Measurements from ENCODE around the gene DNASE1L3. TPM values are rescaled to one million over a fixed set of nuclear protein-coding genes. Genes with fewer than 3 reads are reported as not detected.

The DNASE1L3 gene
- 0.27 TPM in 1 of 2 replicates, not detected in the other for total RNA-seq (2022)
- percentile 20 among the genes with signal in this experiment for Bru-seq, nascent RNA
- BruChase-seq, experiment 1, labeled RNA remaining after a 2-hour chase, result percentile 4 among the genes with signal in this experiment
- BruChase-seq, experiment 2, labeled RNA remaining after a 6-hour chase, result percentile 17 among the genes with signal in this experiment
- long read RNA-seq, partial matches to known transcripts, result 1 of 1 reads
- long read RNA-seq, other reads (novel, unspliced or antisense), result 0 of 1 reads

- ChIA-PET CTCF (no interaction called here), POLR2A (no interaction called here)
- no peak within 1 kb of the TSS for H3K27ac Mint-ChIP-seq (ENCODE audit: unreplicated experiment)
- no peak for DNase-seq
- no peaks in the 10 kb centered on the region for H3K9me3 Mint-ChIP-seq (ENCODE audit: unreplicated experiment)
- H3K36me3 Mint-ChIP-seq (ENCODE audit: insufficient read depth, unreplicated experiment), result no peaks in the 10 kb centered on the region
- Histone ChIP-seq H3K4me3 (ENCODE audit: low read depth, low read length) (no peak within 1 kb of the TSS), H3K4me1 (peaks cover 11% of the 10 kb centered on the region), H3K27me3 (replicated peaks; ENCODE audit: control insufficient read depth, insufficient read depth, low read length) (no peaks in the 10 kb centered on the region), H3K9me3 (no peaks in the 10 kb centered on the region), H3K36me3 (ENCODE audit: control insufficient read depth, insufficient read depth, low read length) (no peaks in the 10 kb centered on the region)
- BruUV-seq (replicated peaks), result no TSS peak
- intact Hi-C loops (cut with micrococcal nuclease; ENCODE audit: unreplicated experiment), result no loop called here
- no peak for TF ChIP-seq CTCF (IDR thresholded peaks at IDR 0.05; ENCODE audit: insufficient read depth in 1 of 2, low read depth in 1 of 2, low read length in 1 of 2, severe bottlenecking in 1 of 2, unreplicated experiment in 1 of 2)
- H3K4me1 Mint-ChIP-seq (ENCODE audit: low read depth, unreplicated experiment), result peaks cover 23% of the 10 kb centered on the region
- H3K27me3 Mint-ChIP-seq (ENCODE audit: insufficient read depth, unreplicated experiment), result no peaks in the 10 kb centered on the region
- H3K4me3 Mint-ChIP-seq (ENCODE audit: unreplicated experiment), result no peak within 1 kb of the TSS
Observed at GRCh38 chr3:58210761-58211460, at the start of gene DNASE1L3. Gene DNASE1L3, minus strand, starts transcription at chr3:58210972. Its CDS starts 66 bp downstream, at chr3:58210906.

GRCh38 chr3:58260261-58260731 lies 49.5 kb upstream of the DNASE1L3 start:
- H3K4me1 ChIP-seq, result no peaks in the 10 kb centered on the region
- Mint-ChIP-seq H3K9me3 (ENCODE audit: unreplicated experiment) (no peaks in the 10 kb centered on the region), H3K4me3 (ENCODE audit: unreplicated experiment) (no peak overlapping the region), H3K4me1 (ENCODE audit: low read depth, unreplicated experiment) (no peaks in the 10 kb centered on the region), H3K36me3 (ENCODE audit: insufficient read depth, unreplicated experiment) (no peaks in the 10 kb centered on the region), H3K27ac (ENCODE audit: unreplicated experiment) (no peak overlapping the region), H3K27me3 (ENCODE audit: insufficient read depth, unreplicated experiment) (no peaks in the 10 kb centered on the region)
- no peak for DNase-seq
- TF ChIP-seq CTCF (IDR thresholded peaks at IDR 0.05; ENCODE audit: insufficient read depth in 1 of 2, low read depth in 1 of 2, low read length in 1 of 2, severe bottlenecking in 1 of 2, unreplicated experiment in 1 of 2), result no peak
- no peak overlapping the region for H3K4me3 ChIP-seq (ENCODE audit: low read depth, low read length)
- intact Hi-C loops (cut with micrococcal nuclease; ENCODE audit: unreplicated experiment), result no loop called here
- ChIA-PET POLR2A (no interaction called here), CTCF (no interaction called here)
- no peaks in the 10 kb centered on the region for H3K27me3 ChIP-seq (replicated peaks; ENCODE audit: control insufficient read depth, insufficient read depth, low read length)
- H3K9me3 ChIP-seq, result no peaks in the 10 kb centered on the region
- H3K36me3 ChIP-seq (ENCODE audit: control insufficient read depth, insufficient read depth, low read length), result no peaks in the 10 kb centered on the region
- BruUV-seq (replicated peaks), result no TSS peak

- Mint-ChIP-seq H3K27me3 (ENCODE audit: insufficient read depth, unreplicated experiment) (no peaks in the 10 kb centered on the region), H3K36me3 (ENCODE audit: insufficient read depth, unreplicated experiment) (no peaks in the 10 kb centered on the region), H3K4me3 (ENCODE audit: unreplicated experiment) (no peak overlapping the region), H3K9me3 (ENCODE audit: unreplicated experiment) (no peaks in the 10 kb centered on the region), H3K27ac (ENCODE audit: unreplicated experiment) (no peak overlapping the region), H3K4me1 (ENCODE audit: low read depth, unreplicated experiment) (no peaks in the 10 kb centered on the region)
- BruUV-seq (replicated peaks), result no TSS peak
- no peak overlapping the region for H3K4me3 ChIP-seq (ENCODE audit: low read depth, low read length)
- no peak for DNase-seq
- H3K4me1 ChIP-seq, result no peaks in the 10 kb centered on the region
- H3K27me3 ChIP-seq (replicated peaks; ENCODE audit: control insufficient read depth, insufficient read depth, low read length), result no peaks in the 10 kb centered on the region
- intact Hi-C loops (cut with micrococcal nuclease; ENCODE audit: unreplicated experiment), result no loop called here
- no peaks in the 10 kb centered on the region for H3K9me3 ChIP-seq
- no peaks in the 10 kb centered on the region for H3K36me3 ChIP-seq (ENCODE audit: control insufficient read depth, insufficient read depth, low read length)
- CTCF ChIA-PET, result no interaction called here
- no peak for TF ChIP-seq CTCF (IDR thresholded peaks at IDR 0.05; ENCODE audit: insufficient read depth in 1 of 2, low read depth in 1 of 2, low read length in 1 of 2, severe bottlenecking in 1 of 2, unreplicated experiment in 1 of 2)
- POLR2A ChIA-PET, result no interaction called here
Observed at GRCh38 chr3:58258392-58259055, 47.8 kb upstream of the DNASE1L3 start.
